HG02885 (cell line): ENCODE results near the gene XRCC1.
"Not testable (repeated sequence)": the region's sequence is repeated elsewhere in the genome, so short reads cannot be mapped to it uniquely, and the experiment has no call there.

ENCODE experiments used
- ATAC-seq: cut with Tn5 transposase; IDR thresholded peaks from one replicate; pipeline ENCODE4 v1.9.1; 2021; ENCODE audit warnings: mild to moderate bottlenecking; ENCODE audit not compliant: unreplicated experiment, poor library complexity

Gene XRCC1

GRCh38 chr19:43551399-43552197, 23.7 kb downstream of the XRCC1 start:
- no peak for ATAC-seq

- ATAC-seq = no peak
Observed at GRCh38 chr19:43548706-43549105, 26.6 kb downstream of the XRCC1 start.

- not testable (repeated sequence) for ATAC-seq
Observed at GRCh38 chr19:43547926-43548325, 27.4 kb downstream of the XRCC1 start.

GRCh38 chr19:43546581-43546980, 28.7 kb downstream of the XRCC1 start:
- no peak for ATAC-seq

- no peak for ATAC-seq
Observed at GRCh38 chr19:43545981-43546380, 29.3 kb downstream of the XRCC1 start.

- no peak for ATAC-seq
Observed at GRCh38 chr19:43545276-43545675, 30.1 kb downstream of the XRCC1 start.

- no peak for ATAC-seq
Observed at GRCh38 chr19:43544077-43544476, 31.2 kb downstream of the XRCC1 start.

- no peak for ATAC-seq
Observed at GRCh38 chr19:43541920-43542650, 33.2 kb downstream of the XRCC1 start.

GRCh38 chr19:43540381-43540780, 34.9 kb downstream of the XRCC1 start:
- ATAC-seq = no peak

GRCh38 chr19:43538922-43539321, 36.4 kb downstream of the XRCC1 start:
- ATAC-seq = no peak

GRCh38 chr19:43534816-43535761, 40.2 kb downstream of the XRCC1 start:
- ATAC-seq = no peak

GRCh38 chr19:43534305-43534815, 41.0 kb downstream of the XRCC1 start:
- ATAC-seq = no peak

GRCh38 chr19:43533546-43534304, 41.6 kb downstream of the XRCC1 start:
- peak; percentile 64 for ATAC-seq

GRCh38 chr19:43532962-43533545, 42.3 kb downstream of the XRCC1 start, which contains the start of gene ZNF575:
ZNF575 (plus strand) TSS chr19:43533188; CDS start chr19:43534423, 1,235 bp downstream.
- ATAC-seq = peak; percentile 70

GRCh38 chr19:43532571-43532961, 42.8 kb downstream of the XRCC1 start:
- ATAC-seq = peak; percentile 8

- no peak for ATAC-seq
Observed at GRCh38 chr19:43527860-43528622, 47.3 kb downstream of the XRCC1 start.

GRCh38 chr19:43526884-43527859, 48.2 kb downstream of the XRCC1 start, which contains the start of gene ETHE1:
ETHE1 (minus strand) TSS chr19:43527201; CDS start chr19:43527177, 24 bp downstream.
- peak; percentile 79 for ATAC-seq
